ENCODE results near the gene HSF5. TPM values are rescaled to one million over a fixed set of nuclear protein-coding genes. Genes with fewer than 3 reads are reported as not detected.

The HSF5 gene
- total and polyA plus RNA-seq, 2 of the 13 experiments (the other 11 are each of a cell fraction or from before 2014, with no cell fraction given), result not detected

GRCh38 chr17:58513965-58514769 is 26.0 kb upstream of the HSF5 start, which contains the start of gene MTMR4 (continued):
- TF ChIP-seq ZNF614 (CRISPR knock-in tag; IDR thresholded peaks at IDR 0.05; ENCODE audit: borderline replicate concordance), result no peak
- TF ChIP-seq ZNF232 (CRISPR knock-in tag; IDR thresholded peaks at IDR 0.05; ENCODE audit: borderline replicate concordance), result no peak
- 0 out of 2 replicates have a peak, but pooled peaks have one; percentile 29 for TF ChIP-seq CBFB (CRISPR knock-in tag; IDR thresholded peaks at IDR 0.05)
- TF ChIP-seq AFF4 (CRISPR knock-in tag; IDR thresholded peaks at IDR 0.05), result no peak
- no peak for TF ChIP-seq ZMAT5 (CRISPR knock-in tag; IDR thresholded peaks at IDR 0.05; ENCODE audit: borderline replicate concordance, low read depth)
- no peak for TF ChIP-seq ZNF740 (CRISPR knock-in tag; IDR thresholded peaks at IDR 0.05)
- peak; percentile 26; the same call in 1 of the 2 replicates for TF ChIP-seq ZSCAN31 (CRISPR knock-in tag; IDR thresholded peaks at IDR 0.05; ENCODE audit: low read depth)
- no peak for TF ChIP-seq SP1 (IDR thresholded peaks at IDR 0.05)
- TF ChIP-seq SP1 (CRISPR knock-in tag; IDR thresholded peaks at IDR 0.05), result peak; percentile 89
- TF ChIP-seq CCDC6 (CRISPR knock-in tag; IDR thresholded peaks at IDR 0.05), result no peak
- no peak for TF ChIP-seq HOXA5 (CRISPR knock-in tag; IDR thresholded peaks at IDR 0.05)
- TF ChIP-seq ATF3 (CRISPR knock-in tag; IDR thresholded peaks at IDR 0.05), result no peak
- TF ChIP-seq YEATS2 (CRISPR knock-in tag; IDR thresholded peaks at IDR 0.05; ENCODE audit: borderline replicate concordance), result peak; percentile 36; the same call in 1 of the 2 replicates
- TF ChIP-seq FOXK2 (IDR thresholded peaks at IDR 0.05), result no peak
- TF ChIP-seq ZNF276 (CRISPR knock-in tag; IDR thresholded peaks at IDR 0.05; ENCODE audit: low read depth), result 0 out of 2 replicates have a peak, but pooled peaks have one; percentile 7
- no peak for TF ChIP-seq ZNF878 (CRISPR knock-in tag; IDR thresholded peaks at IDR 0.05)
- TF ChIP-seq ZKSCAN5 (CRISPR knock-in tag; IDR thresholded peaks at IDR 0.05), result no peak
- TF ChIP-seq SIN3A (IDR thresholded peaks at IDR 0.05; ENCODE audit: borderline replicate concordance, low read depth, low read length), result peak; percentile 69; the same call in 1 of the 2 replicates
- no peak for TF ChIP-seq ZHX1 (CRISPR knock-in tag; IDR thresholded peaks at IDR 0.05; ENCODE audit: low read depth)

Data from HepG2 (cell line).